Progenitor cell of endocrine pancreas (in vitro differentiated cells): ENCODE data around the gene KRTAP10-9. TPM values are rescaled to one million over a fixed set of nuclear protein-coding genes. Genes with fewer than 3 reads are reported as not detected.
"Not testable (repeated sequence)": the region's sequence is repeated elsewhere in the genome, so short reads cannot be mapped to it uniquely, and the experiment has no call there.

Experiments used
- DNase-seq: peaks from one replicate; pipeline ENCODE4 v3.0.0; 2021; ENCODE audit warnings: low spot score; ENCODE audit not compliant: unreplicated experiment
- H3K27ac Mint-ChIP-seq: 2 replicates; pipeline ENCODE4 v1.8.0; 2021; ENCODE audit warnings: mild to moderate bottlenecking, moderate library complexity, mixed read lengths
- H3K27me3 Mint-ChIP-seq: 2 replicates; pipeline ENCODE4 v1.8.0; 2021; ENCODE audit warnings: mixed read lengths
- H3K36me3 Mint-ChIP-seq: 2 replicates; pipeline ENCODE4 v1.8.0; 2022; ENCODE audit warnings: mixed read lengths; ENCODE audit not compliant: insufficient read depth
- H3K4me1 Mint-ChIP-seq: 2 replicates; pipeline ENCODE4 v1.8.0; 2021; ENCODE audit warnings: low read depth, mixed read lengths
- H3K4me3 Mint-ChIP-seq: 2 replicates; pipeline ENCODE4 v1.8.0; 2021; ENCODE audit warnings: low read depth, mild to moderate bottlenecking, moderate library complexity, mixed read lengths
- H3K9me3 Mint-ChIP-seq: 2 replicates; pipeline ENCODE4 v1.8.0; 2021; ENCODE audit warnings: low read depth, mixed read lengths
- CTCF ChIP-seq: fragments of 200-600 bp; sonication (generic); IDR thresholded peaks from one replicate; pipeline ENCODE4 v1.5.0; 2021; ENCODE audit warnings: antibody characterized with exemption, mild to moderate bottlenecking; ENCODE audit not compliant: unreplicated experiment
- long read RNA-seq: library from polyadenylated mRNA; unstranded; transcript quantifications from one replicate; pipeline ENCODE4 v2.0.0, GENCODE V29; 2020
- total RNA-seq: library from RNA; stranded (reverse); gene quantifications from 2 replicates; pipeline ENCODE4 v1.2.1, GENCODE V29; 2021

Gene KRTAP10-9
- not detected in 2 replicates for total RNA-seq
- long read RNA-seq = 0 reads

- H3K27ac Mint-ChIP-seq = no peak within 1 kb of the TSS
- H3K36me3 Mint-ChIP-seq = peaks cover 2% of the 10 kb centered on the region
- DNase-seq = no peak
- no peaks in the 10 kb centered on the region for H3K27me3 Mint-ChIP-seq
- no peaks in the 10 kb centered on the region for H3K4me1 Mint-ChIP-seq
- H3K4me3 Mint-ChIP-seq = no peak within 1 kb of the TSS
- H3K9me3 Mint-ChIP-seq = peaks cover 38% of the 10 kb centered on the region
- no peak for TF ChIP-seq CTCF
Measured at GRCh38 chr21:44626673-44627143, at the start of gene KRTAP10-9. TSS of gene KRTAP10-9 (plus strand) at chr21:44627093. CDS start at chr21:44627172, 79 bp downstream.

- Mint-ChIP-seq H3K27ac (no peak overlapping the region), H3K4me3 (no peak overlapping the region), H3K36me3 (peaks cover 2% of the 10 kb centered on the region), H3K9me3 (peaks cover 20% of the 10 kb centered on the region), H3K27me3 (peaks cover 6% of the 10 kb centered on the region), H3K4me1 (peaks cover 3% of the 10 kb centered on the region)
- no peak for TF ChIP-seq CTCF
- DNase-seq = no peak
Measured at GRCh38 chr21:44578371-44579055, 48.4 kb upstream of the KRTAP10-9 start.

GRCh38 chr21:44579056-44579832 lies 47.6 kb upstream of the KRTAP10-9 start:
- Mint-ChIP-seq H3K9me3 (peaks cover 20% of the 10 kb centered on the region), H3K27me3 (peaks cover 6% of the 10 kb centered on the region), H3K36me3 (peaks cover 2% of the 10 kb centered on the region), H3K4me1 (peaks cover 3% of the 10 kb centered on the region), H3K4me3 (no peak overlapping the region), H3K27ac (no peak overlapping the region)
- no peak for TF ChIP-seq CTCF
- no peak for DNase-seq

- Mint-ChIP-seq H3K4me3 (no peak overlapping the region), H3K9me3 (peaks cover 20% of the 10 kb centered on the region), H3K27me3 (peaks cover 6% of the 10 kb centered on the region), H3K36me3 (peaks cover 2% of the 10 kb centered on the region), H3K4me1 (peaks cover 2% of the 10 kb centered on the region), H3K27ac (no peak overlapping the region)
- no peak for DNase-seq
- no peak for TF ChIP-seq CTCF
Measured at GRCh38 chr21:44579833-44580144, 47.1 kb upstream of the KRTAP10-9 start.

GRCh38 chr21:44580231-44580821 lies 46.6 kb upstream of the KRTAP10-9 start, which contains the start of gene KRTAP10-5:
TSS of gene KRTAP10-5 (minus strand) at chr21:44580604. CDS start at chr21:44580578, 26 bp downstream.
- not testable (repeated sequence) for H3K4me1 Mint-ChIP-seq, H3K27me3 Mint-ChIP-seq, H3K4me3 Mint-ChIP-seq, H3K36me3 Mint-ChIP-seq, DNase-seq, H3K27ac Mint-ChIP-seq
- H3K9me3 Mint-ChIP-seq = peaks cover 20% of the 10 kb centered on the region
